GM12875 (cell line): ENCODE data around the gene RPL35.
"Not testable (repeated sequence)": the region's sequence is repeated elsewhere in the genome, so short reads cannot be mapped to it uniquely, and the experiment has no call there.

ENCODE experiments used
- H3K4me3 ChIP-seq: one replicate; pipeline ENCODE4 v1.5.1; 2011; ENCODE audit warnings: low read depth, low read length, control low read depth
- TF ChIP-seq, protein P1 (sequence below): IDR thresholded peaks from 2 replicates; pipeline ENCODE4 v1.5.1; 2011; ENCODE audit warnings: low read depth, mild to moderate bottlenecking, control low read depth, inconsistent platforms, low read length, moderate library complexity, borderline replicate concordance; ENCODE audit not compliant: insufficient read depth

RPL35 gene

DNA sequence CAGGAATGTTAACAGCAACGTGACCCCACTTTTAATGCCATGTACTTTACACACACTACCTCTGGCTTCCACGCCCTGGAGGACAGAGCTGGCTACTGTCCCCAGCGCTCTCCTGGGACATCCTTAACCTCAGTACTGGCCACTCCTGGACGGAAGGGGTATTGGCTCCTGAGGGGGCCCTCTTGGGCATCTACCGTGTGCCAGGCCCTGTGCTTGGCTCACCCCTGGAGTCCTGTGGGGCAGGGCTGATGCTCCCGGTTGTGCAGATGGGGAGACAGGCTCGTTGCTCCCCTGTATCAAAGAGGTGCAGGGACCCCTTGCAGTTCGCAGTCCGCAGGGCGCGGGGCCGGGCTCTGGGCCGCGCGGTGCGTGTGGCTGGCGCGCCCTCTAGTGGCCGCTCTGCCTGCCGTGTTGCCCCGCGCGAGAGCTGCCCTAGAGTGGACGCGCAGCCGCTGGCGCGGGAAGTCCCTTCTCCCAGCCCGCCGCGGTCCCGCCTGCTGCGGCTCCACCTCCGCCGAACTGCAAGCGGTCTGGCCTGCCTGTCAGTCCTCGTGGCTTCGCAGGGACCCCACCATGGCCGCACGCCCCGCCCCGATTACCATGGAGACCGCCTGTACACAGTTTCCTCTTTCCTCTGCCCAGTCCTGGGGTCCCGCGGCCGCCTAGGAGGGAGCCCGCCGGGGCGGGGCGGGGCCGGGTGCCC, 8.8 kb downstream of the RPL35 start, which contains the start of gene WDR38:
Gene WDR38 (plus strand): TSS at position 632 of the 703 bp plus-strand sequence. CDS start 72 bp downstream, outside the sequence.
- H3K4me3 ChIP-seq: peak within 1 kb of the TSS; percentile 57
- TF ChIP-seq, protein P1, sequence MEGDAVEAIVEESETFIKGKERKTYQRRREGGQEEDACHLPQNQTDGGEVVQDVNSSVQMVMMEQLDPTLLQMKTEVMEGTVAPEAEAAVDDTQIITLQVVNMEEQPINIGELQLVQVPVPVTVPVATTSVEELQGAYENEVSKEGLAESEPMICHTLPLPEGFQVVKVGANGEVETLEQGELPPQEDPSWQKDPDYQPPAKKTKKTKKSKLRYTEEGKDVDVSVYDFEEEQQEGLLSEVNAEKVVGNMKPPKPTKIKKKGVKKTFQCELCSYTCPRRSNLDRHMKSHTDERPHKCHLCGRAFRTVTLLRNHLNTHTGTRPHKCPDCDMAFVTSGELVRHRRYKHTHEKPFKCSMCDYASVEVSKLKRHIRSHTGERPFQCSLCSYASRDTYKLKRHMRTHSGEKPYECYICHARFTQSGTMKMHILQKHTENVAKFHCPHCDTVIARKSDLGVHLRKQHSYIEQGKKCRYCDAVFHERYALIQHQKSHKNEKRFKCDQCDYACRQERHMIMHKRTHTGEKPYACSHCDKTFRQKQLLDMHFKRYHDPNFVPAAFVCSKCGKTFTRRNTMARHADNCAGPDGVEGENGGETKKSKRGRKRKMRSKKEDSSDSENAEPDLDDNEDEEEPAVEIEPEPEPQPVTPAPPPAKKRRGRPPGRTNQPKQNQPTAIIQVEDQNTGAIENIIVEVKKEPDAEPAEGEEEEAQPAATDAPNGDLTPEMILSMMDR: peak; percentile 91

GRCh38 chr9:124852121-124852828, 9.5 kb downstream of the RPL35 start:
- no peak overlapping the region for H3K4me3 ChIP-seq
- TF ChIP-seq, protein P1: no peak

DNA sequence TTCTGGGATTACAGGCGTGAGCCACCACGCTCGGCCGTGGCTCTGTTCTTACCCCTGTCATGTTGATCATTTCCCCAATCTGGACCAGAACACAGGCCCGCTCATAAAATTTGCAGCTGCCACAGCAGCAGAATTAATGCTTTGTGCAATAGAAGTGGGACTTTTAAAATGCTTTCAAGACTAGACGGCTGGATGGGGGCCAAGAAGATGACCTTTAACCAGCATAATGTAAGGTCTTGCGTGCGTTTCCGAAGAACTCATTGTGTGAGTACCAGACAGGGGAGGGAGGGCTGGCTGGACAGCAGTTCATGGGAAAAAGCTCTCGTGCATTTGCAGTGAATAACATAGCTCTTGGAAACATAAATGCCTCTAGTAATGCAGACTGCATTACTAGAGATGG, 12.0 kb downstream of the RPL35 start:
- TF ChIP-seq, protein P1: no peak
- no peak overlapping the region for H3K4me3 ChIP-seq

DNA sequence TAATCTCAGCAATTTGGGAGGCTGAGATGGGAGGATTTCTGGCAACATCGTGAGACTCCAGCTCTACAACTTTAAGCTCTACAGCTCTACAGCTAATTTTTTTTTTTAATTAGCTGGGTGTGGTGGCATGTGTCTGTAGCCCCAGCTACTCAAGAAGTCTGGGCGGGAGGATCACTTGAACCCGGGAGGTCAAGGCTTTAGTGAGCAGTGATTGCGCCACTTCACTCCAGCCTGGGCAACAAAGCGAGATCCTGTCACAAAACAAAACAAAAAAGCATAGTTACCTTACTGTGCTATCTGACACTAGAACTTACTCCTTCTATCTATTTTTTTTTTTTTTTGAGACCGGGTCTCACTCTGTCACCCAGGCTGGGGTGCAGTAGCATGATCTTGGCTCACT, 14.8 kb downstream of the RPL35 start:
- TF ChIP-seq, protein P1: no peak
- H3K4me3 ChIP-seq: no peak overlapping the region

DNA sequence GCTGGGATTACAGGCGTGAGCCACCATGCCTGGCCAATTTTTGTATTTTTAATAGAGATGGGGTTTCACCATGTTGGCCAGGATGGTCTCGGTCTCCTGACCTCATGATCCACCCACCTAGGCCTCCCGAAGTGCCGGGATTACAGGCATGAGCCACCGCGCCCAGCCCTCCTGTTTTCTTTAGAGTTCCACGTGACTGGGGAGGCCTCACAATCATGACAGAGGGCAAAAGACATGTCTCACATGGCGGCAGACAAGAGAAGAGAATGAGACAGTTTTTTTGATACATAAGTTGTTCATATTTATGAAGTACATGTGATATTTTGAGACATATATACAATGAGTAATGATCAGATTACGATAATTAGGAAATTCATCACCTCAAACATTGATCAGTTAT, 15.3 kb downstream of the RPL35 start:
- not testable (repeated sequence) for H3K4me3 ChIP-seq

GRCh38 chr9:124844291-124844690, 17.5 kb downstream of the RPL35 start:
- no peak overlapping the region for H3K4me3 ChIP-seq
- TF ChIP-seq, protein P1: no peak

- no peak overlapping the region for H3K4me3 ChIP-seq
- TF ChIP-seq, protein P1: no peak
Measured at GRCh38 chr9:124843456-124844034, 18.2 kb downstream of the RPL35 start.
